Measurements from ENCODE around the gene SLCO3A1. TPM values are rescaled to one million over a fixed set of nuclear protein-coding genes. Genes with fewer than 3 reads are reported as not detected.

Gene SLCO3A1
- total RNA-seq, 1 experiment from 2014 or later = 5.1 TPM

DNA sequence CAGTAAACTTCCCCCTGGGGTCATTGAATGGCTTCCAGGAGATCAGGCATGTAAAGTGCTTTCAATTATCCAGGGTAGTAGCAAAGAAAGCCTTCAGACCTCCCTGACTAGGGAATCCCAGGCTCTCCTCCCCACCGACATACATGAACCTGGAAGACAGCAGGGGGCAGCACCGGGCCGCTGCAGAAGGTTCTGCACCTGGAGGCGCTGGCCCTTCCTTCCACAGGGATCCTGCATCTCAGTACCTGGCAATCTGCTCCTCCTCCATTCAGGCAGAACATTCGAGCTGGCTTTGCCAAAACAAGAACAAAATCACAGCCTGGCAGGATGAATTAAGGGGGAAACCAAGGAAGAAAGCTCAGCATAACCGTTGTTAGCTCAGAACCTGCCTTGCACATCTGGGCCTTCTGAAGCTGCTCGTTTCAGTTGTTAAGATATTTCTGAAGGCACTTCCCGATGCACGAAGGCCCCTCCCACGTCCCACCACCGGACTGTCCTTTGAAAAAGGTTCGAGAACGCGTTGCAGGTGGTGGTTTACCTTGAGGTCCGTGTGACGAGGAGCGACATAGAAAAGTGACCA, 237.7 kb downstream of the SLCO3A1 start:
- no peaks in the 10 kb centered on the region for H4K20me1 ChIP-seq (ENCODE audit: insufficient read depth)
- DNase-seq (ENCODE audit: low read depth, low spot score) (peak; percentile 15), ATAC-seq (peak; percentile 98)
- H3K27ac ChIP-seq (ENCODE audit: low read depth, low read length) = no peak overlapping the region
- no peak overlapping the region for H3K9ac ChIP-seq (ENCODE audit: low read length)
- BruUV-seq (replicated peaks) = no TSS peak
- no peak overlapping the region for H2AFZ ChIP-seq (ENCODE audit: low read depth, low read length, poor library complexity, severe bottlenecking)
- intact Hi-C loops (cut with micrococcal nuclease) = loop anchor here (1.0 kb wide), 1 partner anchor 292 kb away; no protein-coding TSS in a partner anchor
- no peaks in the 10 kb centered on the region for H3K36me3 ChIP-seq (ENCODE audit: control insufficient read depth in 1 of 2, insufficient read depth in 2 of 2, low read length in 2 of 2)
- no peaks in the 10 kb centered on the region for H3K4me1 ChIP-seq (ENCODE audit: control insufficient read depth in 1 of 2, insufficient read depth in 2 of 2, low read length in 2 of 2)
- POLR2A ChIA-PET = no interaction called here
- no peak overlapping the region for H3K4me3 ChIP-seq (replicated peaks in 1 of 2; ENCODE audit: low read depth in 1 of 2, low read length in 2 of 2)
- H3K9me3 ChIP-seq (ENCODE audit: control insufficient read depth in 1 of 2, insufficient read depth in 1 of 2, low read depth in 1 of 2, low read length in 2 of 2) = no peaks in the 10 kb centered on the region
- H3K27me3 ChIP-seq (ENCODE audit: insufficient read depth, low read length) = peaks cover 7% of the 10 kb centered on the region
- RAD21 ChIA-PET (ENCODE audit: low non-redundant PET in 1 of 2, low total read pairs in 2 of 2, uncharacterized antibody in 2 of 2, unreplicated experiment in 2 of 2) = no interaction called here
- TF ChIP-seq SIN3A (IDR thresholded peaks at IDR 0.05; ENCODE audit: low read depth) = no peak
- peak; percentile 76 for TF ChIP-seq RAD21 (IDR thresholded peaks at IDR 0.05; ENCODE audit: low read depth)
- TF ChIP-seq, protein P1, sequence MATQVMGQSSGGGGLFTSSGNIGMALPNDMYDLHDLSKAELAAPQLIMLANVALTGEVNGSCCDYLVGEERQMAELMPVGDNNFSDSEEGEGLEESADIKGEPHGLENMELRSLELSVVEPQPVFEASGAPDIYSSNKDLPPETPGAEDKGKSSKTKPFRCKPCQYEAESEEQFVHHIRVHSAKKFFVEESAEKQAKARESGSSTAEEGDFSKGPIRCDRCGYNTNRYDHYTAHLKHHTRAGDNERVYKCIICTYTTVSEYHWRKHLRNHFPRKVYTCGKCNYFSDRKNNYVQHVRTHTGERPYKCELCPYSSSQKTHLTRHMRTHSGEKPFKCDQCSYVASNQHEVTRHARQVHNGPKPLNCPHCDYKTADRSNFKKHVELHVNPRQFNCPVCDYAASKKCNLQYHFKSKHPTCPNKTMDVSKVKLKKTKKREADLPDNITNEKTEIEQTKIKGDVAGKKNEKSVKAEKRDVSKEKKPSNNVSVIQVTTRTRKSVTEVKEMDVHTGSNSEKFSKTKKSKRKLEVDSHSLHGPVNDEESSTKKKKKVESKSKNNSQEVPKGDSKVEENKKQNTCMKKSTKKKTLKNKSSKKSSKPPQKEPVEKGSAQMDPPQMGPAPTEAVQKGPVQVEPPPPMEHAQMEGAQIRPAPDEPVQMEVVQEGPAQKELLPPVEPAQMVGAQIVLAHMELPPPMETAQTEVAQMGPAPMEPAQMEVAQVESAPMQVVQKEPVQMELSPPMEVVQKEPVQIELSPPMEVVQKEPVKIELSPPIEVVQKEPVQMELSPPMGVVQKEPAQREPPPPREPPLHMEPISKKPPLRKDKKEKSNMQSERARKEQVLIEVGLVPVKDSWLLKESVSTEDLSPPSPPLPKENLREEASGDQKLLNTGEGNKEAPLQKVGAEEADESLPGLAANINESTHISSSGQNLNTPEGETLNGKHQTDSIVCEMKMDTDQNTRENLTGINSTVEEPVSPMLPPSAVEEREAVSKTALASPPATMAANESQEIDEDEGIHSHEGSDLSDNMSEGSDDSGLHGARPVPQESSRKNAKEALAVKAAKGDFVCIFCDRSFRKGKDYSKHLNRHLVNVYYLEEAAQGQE (IDR thresholded peaks at IDR 0.05; ENCODE audit: low read depth) = no peak
- TF ChIP-seq, protein P2, sequence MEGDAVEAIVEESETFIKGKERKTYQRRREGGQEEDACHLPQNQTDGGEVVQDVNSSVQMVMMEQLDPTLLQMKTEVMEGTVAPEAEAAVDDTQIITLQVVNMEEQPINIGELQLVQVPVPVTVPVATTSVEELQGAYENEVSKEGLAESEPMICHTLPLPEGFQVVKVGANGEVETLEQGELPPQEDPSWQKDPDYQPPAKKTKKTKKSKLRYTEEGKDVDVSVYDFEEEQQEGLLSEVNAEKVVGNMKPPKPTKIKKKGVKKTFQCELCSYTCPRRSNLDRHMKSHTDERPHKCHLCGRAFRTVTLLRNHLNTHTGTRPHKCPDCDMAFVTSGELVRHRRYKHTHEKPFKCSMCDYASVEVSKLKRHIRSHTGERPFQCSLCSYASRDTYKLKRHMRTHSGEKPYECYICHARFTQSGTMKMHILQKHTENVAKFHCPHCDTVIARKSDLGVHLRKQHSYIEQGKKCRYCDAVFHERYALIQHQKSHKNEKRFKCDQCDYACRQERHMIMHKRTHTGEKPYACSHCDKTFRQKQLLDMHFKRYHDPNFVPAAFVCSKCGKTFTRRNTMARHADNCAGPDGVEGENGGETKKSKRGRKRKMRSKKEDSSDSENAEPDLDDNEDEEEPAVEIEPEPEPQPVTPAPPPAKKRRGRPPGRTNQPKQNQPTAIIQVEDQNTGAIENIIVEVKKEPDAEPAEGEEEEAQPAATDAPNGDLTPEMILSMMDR (IDR thresholded peaks at IDR 0.05 in 2 of 3, conservative IDR thresholded peaks at IDR 0.05 in 1 of 3; ENCODE audit: borderline replicate concordance in 1 of 3, insufficient read depth in 1 of 3, low read depth in 2 of 3, low read length in 2 of 3) = peak; percentile 56 to 84 (median 81); a peak in 5 of 6 replicates
- TF ChIP-seq YY1 (IDR thresholded peaks at IDR 0.05; ENCODE audit: extremely low read depth, insufficient replicate concordance, low read depth, low read length) = no peak
- TF ChIP-seq, protein P3, sequence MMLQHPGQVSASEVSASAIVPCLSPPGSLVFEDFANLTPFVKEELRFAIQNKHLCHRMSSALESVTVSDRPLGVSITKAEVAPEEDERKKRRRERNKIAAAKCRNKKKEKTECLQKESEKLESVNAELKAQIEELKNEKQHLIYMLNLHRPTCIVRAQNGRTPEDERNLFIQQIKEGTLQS (IDR thresholded peaks at IDR 0.05) = no peak
- no peak overlapping the region for H3K4me2 ChIP-seq (ENCODE audit: low read length)
- no peaks in the 10 kb centered on the region for H3K79me2 ChIP-seq (ENCODE audit: insufficient read depth, low read length)
- H3K9me2 ChIP-seq (ENCODE audit: insufficient read depth) = no peaks in the 10 kb centered on the region
- CTCF ChIA-PET = interaction anchor here (0.7 to 1.4 kb wide), 2 partner anchors 287 to 624 kb away, joined by 3 to 4 read pairs; no protein-coding TSS in a partner anchor

Measured in HCT116 (cell line).